ENCODE measurements around the gene CHADL. TPM values are rescaled to one million over a fixed set of nuclear protein-coding genes. Genes with fewer than 3 reads are reported as not detected.
"Not testable (repeated sequence)": the region's sequence is repeated elsewhere in the genome, so short reads cannot be mapped to it uniquely, and the experiment has no call there.

The CHADL gene
- polyA plus RNA-seq, 1 donor, result 2.7 TPM

- no peak for DNase-seq
Measured at GRCh38 chr22:41184679-41185078, 56.1 kb downstream of the CHADL start.

GRCh38 chr22:41181349-41182241 is 59.1 kb downstream of the CHADL start:
- no peak for DNase-seq

- DNase-seq, result no peak
Measured at GRCh38 chr22:41180926-41181325, 59.8 kb downstream of the CHADL start.

- DNase-seq, result not testable (repeated sequence)
Measured at GRCh38 chr22:41180362-41180761, 60.4 kb downstream of the CHADL start.

Other genes starting within 250 kb of the CHADL start
- gene EP300, start 148.3 kb downstream of the CHADL start, polyA plus RNA-seq (ENCODE audit: insufficient read length), result 89.3 TPM
- 27.1 TPM for gene L3MBTL2, start 35.6 kb downstream of the CHADL start, polyA plus RNA-seq (ENCODE audit: insufficient read length)
- gene RANGAP1, start 45.3 kb upstream of the CHADL start, polyA plus RNA-seq (ENCODE audit: insufficient read length), result 51.4 TPM
- 80.3 TPM for gene ZC3H7B, start 60.6 kb upstream of the CHADL start, polyA plus RNA-seq (ENCODE audit: insufficient read length)
- gene TEF, start 141.0 kb upstream of the CHADL start, polyA plus RNA-seq (ENCODE audit: insufficient read length), result 16.3 TPM
- 48.6 TPM for gene TOB2, start 205.9 kb upstream of the CHADL start, polyA plus RNA-seq (ENCODE audit: insufficient read length)
- gene PHF5A, start 227.8 kb upstream of the CHADL start, polyA plus RNA-seq (ENCODE audit: insufficient read length), result 46.5 TPM
- gene ACO2, start 228.2 kb upstream of the CHADL start, polyA plus RNA-seq (ENCODE audit: insufficient read length), result 121 TPM